Measurements from ENCODE around the gene ADORA1. TPM values are rescaled to one million over a fixed set of nuclear protein-coding genes. Genes with fewer than 3 reads are reported as not detected.

ADORA1 gene
- total RNA-seq, 2 donors from 2014 or later = 0.27 to 47.3 TPM

- no peaks in the 10 kb centered on the region for H3K9me3 ChIP-seq
- no peaks in the 10 kb centered on the region for H3K4me1 ChIP-seq (replicated peaks)
- no peak overlapping the region for H3K4me3 ChIP-seq
- intact Hi-C loops (cut with DNase I) = no loop called here
- DNase-seq (ENCODE audit: low spot score) = no peak
- H3K36me3 ChIP-seq = no peaks in the 10 kb centered on the region
- H3K27ac ChIP-seq = no peak overlapping the region
- no peaks in the 10 kb centered on the region for H3K27me3 ChIP-seq (replicated peaks; ENCODE audit: insufficient read depth)
- TF ChIP-seq POLR2A (IDR thresholded peaks at IDR 0.05) = no peak
- no peak for TF ChIP-seq POLR2AphosphoS5 (IDR thresholded peaks at IDR 0.05)
- TF ChIP-seq CTCF (IDR thresholded peaks at IDR 0.05) = no peak
- 78% methylated on average over 6 of the region's 6 CpGs for WGBS
Observed at GRCh38 chr1:203213126-203213525, 85.6 kb downstream of the ADORA1 start.

- TF ChIP-seq CTCF (IDR thresholded peaks at IDR 0.05) = no peak
- TF ChIP-seq POLR2AphosphoS5 (IDR thresholded peaks at IDR 0.05) = no peak
- TF ChIP-seq POLR2A (IDR thresholded peaks at IDR 0.05) = no peak
- H3K27ac ChIP-seq = no peak overlapping the region
- no peaks in the 10 kb centered on the region for H3K4me1 ChIP-seq (replicated peaks)
- WGBS = 83% methylated on average over 7 of the region's 7 CpGs
- no peak overlapping the region for H3K4me3 ChIP-seq
- no peak for DNase-seq (ENCODE audit: low spot score)
- intact Hi-C loops (cut with DNase I) = no loop called here
- H3K27me3 ChIP-seq (replicated peaks; ENCODE audit: insufficient read depth) = no peaks in the 10 kb centered on the region
- H3K36me3 ChIP-seq = no peaks in the 10 kb centered on the region
- no peaks in the 10 kb centered on the region for H3K9me3 ChIP-seq
Observed at GRCh38 chr1:203214871-203215270, 87.3 kb downstream of the ADORA1 start.

GRCh38 chr1:203215573-203215972 is 88.0 kb downstream of the ADORA1 start:
- WGBS = 60% methylated on average over 9 of the region's 9 CpGs

DNA sequence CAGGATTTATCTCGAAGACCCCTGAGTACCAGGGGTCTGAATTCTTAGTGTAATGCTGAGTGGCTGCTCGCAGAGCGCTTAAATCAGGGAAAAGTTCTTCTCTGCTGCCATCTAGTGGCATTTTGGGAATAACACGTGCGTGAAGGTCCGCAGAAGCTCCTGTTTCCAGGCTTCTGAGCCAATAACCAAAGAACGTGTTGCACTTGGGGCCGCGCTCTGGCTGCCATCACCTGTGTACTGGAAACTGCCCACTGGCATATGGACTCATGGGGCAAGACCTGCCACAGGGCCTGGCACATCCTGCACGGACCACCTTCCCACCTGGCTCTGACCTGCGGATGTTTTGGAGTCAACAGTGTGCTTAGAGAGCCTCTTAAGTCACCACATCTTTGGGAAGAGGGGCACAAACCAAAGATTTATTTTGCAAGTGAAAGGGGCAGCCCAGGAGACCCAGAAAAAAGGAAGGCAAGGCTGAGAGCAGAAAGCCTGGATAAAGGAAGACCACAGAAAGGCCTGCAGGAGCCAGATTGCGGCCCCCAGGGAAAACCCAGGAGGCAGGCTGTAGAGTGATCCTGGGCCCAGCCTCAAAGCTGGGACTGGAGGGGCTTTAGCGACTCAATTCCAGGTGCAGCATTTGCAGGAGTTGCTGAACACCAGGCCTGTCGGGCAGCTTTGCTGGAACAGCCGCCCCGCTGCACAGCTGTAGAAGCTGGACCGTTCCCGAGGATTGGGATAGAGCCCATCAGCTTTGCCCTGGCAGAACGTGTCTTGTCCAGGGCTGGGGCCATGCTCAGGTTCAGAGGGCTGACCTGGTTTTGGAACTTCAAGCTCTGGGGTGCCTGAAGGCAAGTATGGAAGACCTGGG is 89.0 kb downstream of the ADORA1 start:
- H3K4me3 ChIP-seq = no peak overlapping the region
- H3K36me3 ChIP-seq = no peaks in the 10 kb centered on the region
- TF ChIP-seq POLR2AphosphoS5 (IDR thresholded peaks at IDR 0.05) (no peak), POLR2A (IDR thresholded peaks at IDR 0.05) (no peak), CTCF (IDR thresholded peaks at IDR 0.05) (peak; percentile 34 to 81 (median 76))
- H3K27ac ChIP-seq = no peak overlapping the region
- H3K27me3 ChIP-seq (replicated peaks; ENCODE audit: insufficient read depth) = no peaks in the 10 kb centered on the region
- peak; percentile 51 for DNase-seq (ENCODE audit: low spot score)
- 35% methylated on average over 19 of the region's 19 CpGs for whole genome bisulfite sequencing
- intact Hi-C loops (cut with DNase I) = loop anchor here (1.0 to 2.0 kb wide), 2 partner anchors 98 to 177 kb away; no protein-coding TSS in a partner anchor
- H3K4me1 ChIP-seq (replicated peaks) = no peaks in the 10 kb centered on the region
- H3K9me3 ChIP-seq = no peaks in the 10 kb centered on the region

More at GRCh38 chr1:203215573-203215972, 88.0 kb downstream of the ADORA1 start:
- Histone ChIP-seq H3K27ac (no peak overlapping the region), H3K27me3 (replicated peaks; ENCODE audit: insufficient read depth) (no peaks in the 10 kb centered on the region), H3K4me3 (no peak overlapping the region), H3K36me3 (no peaks in the 10 kb centered on the region), H3K4me1 (replicated peaks) (no peaks in the 10 kb centered on the region), H3K9me3 (no peaks in the 10 kb centered on the region)
- no peak for TF ChIP-seq POLR2A (IDR thresholded peaks at IDR 0.05)
- no peak for TF ChIP-seq CTCF (IDR thresholded peaks at IDR 0.05)
- TF ChIP-seq POLR2AphosphoS5 (IDR thresholded peaks at IDR 0.05) = no peak
- intact Hi-C loops (cut with DNase I) = no loop called here
- no peak for DNase-seq (ENCODE audit: low spot score)

Other genes with a start within 250 kb of the ADORA1 start
- 10 to 100 TPM in 1 of 2 donors, 1 to 10 TPM in 1; 6.6 to 14.5 TPM for gene RABIF, start 238.6 kb upstream of the ADORA1 start, total RNA-seq
- 10 to 100 TPM; 33.9 to 56.6 TPM for gene KLHL12, start 200.5 kb upstream of the ADORA1 start, total RNA-seq
- gene ADIPOR1, start 169.4 kb upstream of the ADORA1 start, total RNA-seq = 100 to 1,000 TPM in 1 of 2 donors, 10 to 100 TPM in 1; 86.0 to 148 TPM
- 100 to 1,000 TPM in 1 of 2 donors, 10 to 100 TPM in 1; 59.7 to 223 TPM for gene CYB5R1, start 160.5 kb upstream of the ADORA1 start, total RNA-seq
- 10 to 100 TPM; 80.2 to 88.2 TPM for gene TMEM183A, start 120.4 kb upstream of the ADORA1 start, total RNA-seq
- gene PPFIA4, start 101.2 kb upstream of the ADORA1 start, total RNA-seq = 10 to 100 TPM in 1 of 2 donors, under 1 TPM in 1; 0.50 to 16.9 TPM
- 1 to 10 TPM in 1 of 2 donors, not detected in 1; 4.4 TPM for gene MYOG, start 41.7 kb upstream of the ADORA1 start, total RNA-seq
- gene MYBPH, start 48.1 kb downstream of the ADORA1 start, total RNA-seq = 1 to 10 TPM in 1 of 2 donors, not detected in 1; 7.7 TPM
- gene CHI3L1, start 59.0 kb downstream of the ADORA1 start, total RNA-seq = 10 to 100 TPM in 1 of 2 donors, 1 to 10 TPM in 1; 1.4 to 12.6 TPM
- gene CHIT1, start 101.9 kb downstream of the ADORA1 start, total RNA-seq = 1 to 10 TPM in 1 of 2 donors, not detected in 1; 1.5 TPM
- 100 to 1,000 TPM in 1 of 2 donors, 10 to 100 TPM in 1; 91.0 to 131 TPM for gene BTG2, start 177.8 kb downstream of the ADORA1 start, total RNA-seq
- 10 to 100 TPM; 40.8 to 95.9 TPM for gene FMOD, start 223.4 kb downstream of the ADORA1 start, total RNA-seq

All from prostate gland (tissue), 2 donors.